Activated CD8-positive, alpha-beta memory T cell treated with anti-CD3 and anti-CD28 coated beads, Interleukin-2, amount 50 U/mL, for 24 hours (primary cell): ENCODE data around the gene SMARCAD1.
A peak's percentile ranks its signal among the peaks of the same experiment; 100 is the strongest.
"Not testable (repeated sequence)": the region's sequence is repeated elsewhere in the genome, so short reads cannot be mapped to it uniquely, and the experiment has no call there.

ENCODE experiments used
- DNase-seq: peaks from one replicate; pipeline ENCODE4 v3.0.0-alpha.2; 2020; ENCODE audit errors: extremely low read depth

SMARCAD1 gene

DNA sequence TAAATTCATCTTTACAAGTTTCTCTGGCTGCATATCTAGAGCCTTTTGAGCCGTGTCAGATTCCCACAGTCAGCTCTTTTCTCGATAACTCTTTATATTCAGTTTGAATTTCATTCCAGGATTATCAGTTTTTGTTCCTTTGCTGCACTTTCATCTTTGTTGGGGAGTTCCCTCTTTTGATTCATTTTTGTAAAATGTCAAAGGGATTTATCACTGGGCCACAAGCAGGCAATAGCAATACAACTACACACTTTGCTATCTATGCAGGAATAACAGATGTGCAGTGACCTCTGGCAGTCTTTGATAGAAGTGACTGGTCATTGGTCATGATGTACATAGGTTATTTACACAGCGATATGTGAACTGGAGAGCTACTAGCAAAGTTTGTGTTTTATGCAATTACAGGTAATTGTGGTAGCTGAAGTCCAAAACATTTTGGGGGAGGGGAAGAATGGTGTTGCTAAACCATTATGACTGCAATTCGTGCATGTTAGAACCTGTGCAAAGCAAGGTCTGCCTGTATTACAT lies 91.1 kb downstream of the SMARCAD1 start:
- no peak for DNase-seq

DNA sequence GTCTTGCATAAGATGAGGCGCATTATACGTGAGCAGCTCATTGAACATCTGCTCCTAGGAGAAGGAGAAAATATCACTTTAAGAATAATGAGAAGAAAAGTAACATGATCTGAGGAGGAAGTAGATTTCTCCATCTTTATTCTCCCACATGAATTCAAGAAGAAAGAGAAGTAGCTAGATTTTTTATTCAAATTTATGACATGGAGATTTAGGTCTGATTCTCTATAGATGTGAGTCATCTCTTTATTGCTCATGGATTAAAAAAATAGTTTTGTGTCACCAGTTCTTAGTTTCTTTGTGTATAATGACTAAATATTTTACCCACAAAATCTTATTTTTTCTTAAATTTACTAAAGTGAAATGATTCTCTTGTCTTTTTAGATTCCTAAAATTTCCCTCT lies 94.5 kb downstream of the SMARCAD1 start:
- no peak for DNase-seq

DNA sequence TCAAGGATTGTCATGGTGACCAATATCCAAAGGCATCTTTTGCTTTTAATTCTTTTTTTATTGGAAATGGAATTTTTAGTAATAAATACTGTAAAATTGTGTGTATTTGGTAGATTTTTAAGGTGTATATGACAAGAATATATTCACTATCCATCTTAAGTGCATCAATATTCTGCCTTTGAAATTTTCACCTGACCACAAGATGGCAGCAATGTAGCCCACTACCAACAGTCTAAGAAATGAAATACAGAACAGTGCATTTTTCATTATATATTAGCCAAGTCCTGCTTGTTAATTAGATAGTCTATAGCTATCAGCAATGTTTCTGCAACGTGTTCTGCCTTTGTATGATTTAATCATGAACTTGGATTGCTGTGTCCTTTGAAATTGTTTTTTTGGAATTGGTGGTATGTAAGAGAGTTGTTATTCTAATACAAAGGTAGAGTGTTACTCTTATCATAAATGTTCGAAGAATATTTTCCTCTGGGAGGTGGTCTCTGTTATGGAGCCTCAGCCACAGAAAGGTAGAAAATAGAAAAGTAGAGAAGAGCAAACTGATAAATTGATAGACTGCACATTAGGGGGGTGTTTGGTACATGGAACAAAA lies 96.8 kb downstream of the SMARCAD1 start:
- DNase-seq: no peak

DNA sequence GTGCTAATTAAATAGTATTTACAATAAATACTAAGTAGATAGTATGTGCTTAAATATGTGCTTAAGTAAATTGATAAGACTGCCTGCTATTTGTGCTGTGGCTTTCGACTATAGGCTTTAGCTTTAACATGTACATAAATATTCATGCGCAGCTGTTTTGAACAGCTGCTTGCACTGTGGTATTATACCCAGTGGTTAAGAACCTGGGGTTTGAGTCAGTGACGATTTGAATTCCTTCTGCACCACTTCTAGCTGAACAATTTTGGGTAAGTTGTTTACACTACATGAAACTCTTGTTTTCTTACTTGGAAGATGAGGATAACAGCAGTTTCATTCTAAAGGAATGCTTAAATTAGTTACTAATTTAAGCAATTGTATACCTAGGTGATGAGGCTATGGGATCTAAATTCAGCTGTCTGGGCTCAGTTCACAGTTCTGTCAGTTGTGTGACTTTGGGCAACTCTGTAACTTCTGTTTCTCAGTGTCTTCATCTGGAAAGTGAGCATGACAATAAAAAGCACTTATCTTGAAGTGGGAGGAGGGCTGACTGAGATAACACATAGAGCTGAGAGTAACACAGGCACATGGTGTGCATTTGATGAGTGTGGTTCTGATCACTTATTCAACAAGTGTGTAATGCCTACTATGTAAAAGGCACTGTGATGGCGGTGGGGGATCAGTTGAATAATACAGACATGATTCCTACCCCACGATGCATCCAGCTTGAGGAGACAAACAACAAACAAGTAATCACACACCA lies 98.0 kb downstream of the SMARCAD1 start:
- DNase-seq: no peak

DNA sequence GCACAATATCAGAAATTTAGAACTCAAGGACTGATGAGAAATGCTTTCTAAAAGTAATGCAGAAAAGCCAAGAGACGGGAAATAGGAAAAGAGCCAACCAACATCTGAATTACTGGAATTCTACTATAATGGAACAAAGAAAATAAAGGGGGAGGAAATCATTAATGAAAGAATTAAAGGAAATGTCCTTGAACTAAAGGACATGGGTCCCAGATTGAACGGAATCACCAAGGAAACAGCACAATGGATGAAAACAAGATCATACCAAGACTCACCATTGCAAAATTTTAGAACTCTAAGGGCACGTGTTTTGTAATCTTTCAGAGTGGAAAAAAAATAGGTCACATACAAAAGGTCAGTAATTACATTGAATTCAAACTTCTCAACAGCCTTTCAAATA lies 99.0 kb downstream of the SMARCAD1 start:
- DNase-seq: no peak

DNA sequence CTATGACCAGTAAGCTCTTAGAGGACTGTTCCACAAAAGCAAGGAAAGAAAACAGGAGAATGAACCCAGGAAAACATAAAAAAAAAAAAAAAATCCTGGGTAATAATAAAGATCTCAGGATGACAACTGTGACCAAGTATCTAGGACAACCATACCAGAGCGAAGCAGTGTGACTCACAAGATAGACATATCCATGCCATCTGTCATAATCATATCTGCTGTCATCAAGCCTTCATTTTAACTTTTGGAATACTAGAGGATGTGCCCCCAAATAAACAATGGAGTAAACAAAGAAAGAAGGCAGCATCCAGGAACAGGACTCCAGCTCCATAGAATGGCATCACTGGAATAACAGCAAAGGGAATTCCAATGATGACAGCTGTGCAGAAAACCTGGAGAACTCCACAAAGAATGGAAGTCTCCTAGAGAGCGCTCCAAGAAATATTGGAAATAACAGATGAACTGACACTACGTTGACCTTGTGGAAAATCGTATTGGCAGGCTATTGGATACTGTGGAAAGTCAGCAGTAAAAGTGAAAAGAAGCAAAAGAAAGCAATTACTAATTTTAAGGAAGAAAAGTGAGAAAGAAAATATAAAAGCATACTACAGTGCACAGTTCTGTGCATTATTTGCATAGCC lies 99.7 kb downstream of the SMARCAD1 start:
- DNase-seq: no peak

DNA sequence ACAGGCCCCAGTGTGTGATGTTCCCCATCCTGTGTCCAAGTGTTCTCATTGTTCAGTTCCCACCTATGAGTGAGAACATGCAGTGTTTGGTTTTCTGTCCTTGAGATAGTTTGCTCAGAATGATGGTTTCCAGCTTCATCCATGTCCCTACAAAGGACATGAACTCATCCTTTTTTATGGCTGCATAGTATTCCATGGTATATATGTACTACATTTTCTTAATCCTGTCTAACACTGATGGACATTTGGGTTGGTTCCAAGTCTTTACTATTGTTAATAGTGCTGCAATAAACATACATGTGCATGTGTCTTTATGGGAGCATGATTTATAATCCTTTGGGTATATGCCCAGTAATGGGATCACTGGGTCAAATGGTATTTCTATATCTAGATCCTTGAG lies 112.3 kb downstream of the SMARCAD1 start:
- not testable (repeated sequence) for DNase-seq

DNA sequence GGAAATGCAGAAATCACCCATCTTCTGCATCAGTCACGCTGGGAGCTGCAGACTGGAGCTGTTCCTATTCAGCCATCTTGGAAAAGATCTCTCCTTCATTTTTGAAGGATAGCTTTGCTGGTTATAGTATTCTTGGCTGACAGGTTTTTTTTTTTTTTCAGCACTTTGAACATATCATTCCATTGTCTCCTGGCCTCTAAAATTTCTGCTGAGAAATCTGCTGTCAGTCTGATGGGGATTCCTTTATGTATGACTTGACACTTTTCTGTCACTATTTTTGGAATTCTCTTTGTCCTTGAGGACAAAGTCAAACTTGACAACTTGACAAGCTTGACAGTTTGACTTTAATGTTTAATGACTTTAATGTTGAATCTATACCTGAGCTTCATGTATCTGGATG lies 118.2 kb downstream of the SMARCAD1 start:
- no peak for DNase-seq

DNA sequence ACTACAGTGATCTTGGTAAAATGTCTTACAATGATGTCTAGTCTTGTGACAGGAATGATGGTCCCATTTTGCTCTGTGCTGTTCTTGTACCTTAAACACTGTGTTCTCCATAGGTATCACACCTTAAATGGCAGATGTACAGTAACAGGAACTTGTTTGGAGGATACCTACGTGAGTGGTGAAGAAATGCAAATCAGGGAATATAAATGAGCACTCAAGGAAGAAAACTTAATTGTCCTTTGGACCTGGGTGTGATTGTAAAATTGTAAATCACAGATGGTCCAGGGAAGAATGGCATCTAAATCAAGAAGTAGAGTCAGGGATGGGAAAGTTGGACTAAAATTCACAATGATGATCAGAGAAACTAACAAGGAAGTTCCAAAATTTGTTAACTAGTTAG lies 122.3 kb downstream of the SMARCAD1 start:
- DNase-seq: no peak

DNA sequence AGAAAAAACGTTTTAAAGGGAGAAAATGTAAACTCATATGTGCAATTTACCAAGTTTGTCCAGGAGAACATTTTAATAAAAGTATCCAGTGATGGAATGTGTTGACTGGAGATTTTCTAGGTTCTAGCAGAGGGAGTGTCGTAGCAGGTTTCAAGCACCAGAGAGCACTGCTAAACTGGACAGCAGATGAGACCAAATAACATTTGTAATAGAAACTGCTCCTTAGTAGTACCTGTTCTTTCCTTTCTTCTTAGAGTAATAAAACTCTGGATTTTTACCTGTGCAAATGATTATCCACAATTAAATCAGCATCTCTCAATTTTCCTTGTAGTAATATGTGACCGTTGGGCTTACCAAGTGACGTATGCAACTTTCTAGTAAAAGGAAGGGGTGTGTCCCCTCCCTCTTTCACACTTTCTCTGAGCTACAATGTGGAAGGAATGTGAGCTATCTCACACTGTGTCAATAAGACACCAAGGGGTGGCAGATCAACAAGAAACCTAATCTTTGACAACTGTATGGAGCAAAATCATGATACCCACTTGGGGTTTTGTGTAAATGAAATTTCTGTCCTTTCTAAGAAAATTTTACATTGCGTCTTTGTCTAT lies 125.4 kb downstream of the SMARCAD1 start:
- no peak for DNase-seq

DNA sequence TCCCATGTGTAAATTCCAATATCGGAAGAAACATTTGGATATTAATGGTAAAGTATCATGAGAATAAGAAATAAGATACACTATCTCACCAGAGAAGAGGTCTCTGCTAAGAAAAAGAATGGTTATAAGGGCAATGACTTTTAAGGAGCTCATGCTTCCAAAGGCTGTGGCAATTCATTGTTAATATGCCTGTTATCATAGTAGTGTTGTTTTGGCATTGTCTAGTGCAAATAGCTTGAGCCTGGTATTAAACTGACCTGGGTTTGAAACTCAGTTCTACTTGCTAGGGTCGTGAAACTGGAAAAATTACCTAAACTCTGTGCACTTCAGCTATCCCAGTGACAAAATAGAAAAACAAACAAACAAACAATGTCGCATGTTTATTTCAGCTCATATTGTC lies 126.2 kb downstream of the SMARCAD1 start:
- no peak for DNase-seq

DNA sequence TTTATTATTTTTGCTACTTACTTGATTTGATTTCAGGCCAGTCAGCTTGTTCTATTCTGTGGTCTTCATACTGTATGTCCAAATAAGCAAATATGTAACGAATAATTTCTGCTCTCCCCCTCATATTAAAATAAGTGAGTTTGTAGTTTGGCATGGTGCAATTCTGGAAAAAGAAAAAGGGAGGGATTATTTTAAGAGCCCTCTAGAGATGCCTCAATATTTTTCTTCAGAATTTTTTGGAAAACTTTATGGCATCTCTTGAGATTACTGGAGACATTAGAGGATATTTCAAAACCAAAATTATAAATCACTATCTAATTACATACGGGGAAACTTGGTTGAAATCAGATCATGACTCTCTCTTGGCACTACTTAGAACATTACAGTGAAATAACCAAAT lies 126.8 kb downstream of the SMARCAD1 start:
- DNase-seq: no peak

DNA sequence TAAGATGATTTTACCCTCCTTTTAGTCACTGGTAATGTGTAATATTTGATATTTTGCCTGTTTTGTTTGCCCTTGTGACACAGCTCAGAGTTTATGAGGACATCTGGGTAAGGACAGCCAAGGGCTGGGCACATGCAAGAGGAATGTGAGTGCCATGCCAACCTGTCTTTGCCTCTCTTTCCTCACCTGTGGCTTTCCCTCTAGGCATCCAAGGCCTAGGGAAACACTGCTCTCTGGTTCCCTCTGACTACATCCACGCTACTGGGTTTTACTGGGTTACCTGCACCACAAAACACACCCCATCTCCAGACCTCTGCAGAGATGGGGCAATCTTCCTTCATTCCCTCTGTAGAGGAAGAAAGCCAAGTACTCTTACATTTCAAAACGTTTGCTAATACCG lies 127.3 kb downstream of the SMARCAD1 start:
- DNase-seq: no peak

DNA sequence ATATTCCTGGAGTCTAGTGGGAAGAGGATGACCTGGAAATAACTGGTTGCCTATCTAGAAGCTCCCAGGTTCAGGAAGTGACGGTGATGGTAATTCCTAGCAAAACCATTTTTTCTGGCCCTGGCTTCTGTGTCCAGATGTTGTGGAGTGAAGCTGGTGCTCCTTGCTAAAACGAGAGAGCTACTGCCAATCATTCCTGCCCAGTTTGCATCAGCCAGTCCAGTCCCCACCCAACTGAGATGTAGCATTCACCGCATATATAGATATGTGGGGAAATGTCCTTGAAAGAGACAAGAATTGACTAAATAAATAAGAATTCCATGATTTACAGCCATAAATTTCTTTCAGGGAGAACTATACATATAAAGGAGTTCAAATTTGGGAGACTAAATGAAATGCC lies 128.6 kb downstream of the SMARCAD1 start:
- no peak for DNase-seq

DNA sequence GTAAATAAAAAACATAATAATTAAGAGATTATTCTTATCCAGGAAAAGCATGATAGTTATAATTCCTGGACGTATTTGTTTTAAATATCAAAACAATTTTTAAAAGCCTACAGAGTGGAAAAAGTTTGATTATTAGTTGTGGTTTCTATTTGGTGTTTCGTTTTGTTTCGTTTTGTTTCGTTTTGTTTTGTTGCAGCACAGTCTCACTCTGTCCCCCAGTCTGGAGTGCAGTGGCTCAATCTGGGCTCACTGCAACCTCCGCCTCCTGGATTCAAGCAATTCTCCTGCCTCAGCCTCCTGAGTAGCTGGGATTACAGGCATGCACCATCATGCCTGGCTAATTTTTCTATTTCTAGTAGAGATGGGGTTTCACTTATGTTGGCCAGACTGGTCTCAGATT lies 129.1 kb downstream of the SMARCAD1 start:
- not testable (repeated sequence) for DNase-seq

DNA sequence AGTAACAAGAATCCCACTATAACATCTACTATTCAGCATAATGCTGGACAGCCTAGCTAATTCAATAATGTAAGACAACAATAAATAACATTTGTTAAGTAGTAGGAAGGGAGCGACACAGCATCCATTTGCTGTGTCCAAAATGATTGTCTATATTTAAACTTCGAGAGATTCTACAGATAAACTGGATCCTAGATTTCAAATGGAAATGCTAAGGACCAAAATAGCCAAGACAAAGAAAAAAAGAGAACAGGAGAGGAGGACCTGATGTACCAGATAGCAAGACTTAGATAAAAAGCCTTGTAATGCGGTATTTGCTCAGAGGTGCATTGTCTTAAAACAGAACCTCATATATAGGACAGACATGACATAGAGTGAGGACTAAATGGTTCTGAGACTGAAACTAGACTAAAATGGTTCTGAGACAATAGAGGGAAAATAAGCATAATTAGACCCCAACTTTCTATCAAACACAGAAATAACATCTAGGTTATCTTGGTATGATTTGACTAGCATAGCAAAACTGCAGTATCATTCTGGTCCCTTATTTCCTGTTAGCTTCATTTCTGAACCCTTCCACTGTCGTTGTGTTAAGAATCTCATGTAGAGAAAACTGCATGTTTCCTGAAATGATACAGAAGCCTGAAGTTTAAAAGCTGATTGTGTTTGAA lies 131.2 kb downstream of the SMARCAD1 start:
- no peak for DNase-seq

DNA sequence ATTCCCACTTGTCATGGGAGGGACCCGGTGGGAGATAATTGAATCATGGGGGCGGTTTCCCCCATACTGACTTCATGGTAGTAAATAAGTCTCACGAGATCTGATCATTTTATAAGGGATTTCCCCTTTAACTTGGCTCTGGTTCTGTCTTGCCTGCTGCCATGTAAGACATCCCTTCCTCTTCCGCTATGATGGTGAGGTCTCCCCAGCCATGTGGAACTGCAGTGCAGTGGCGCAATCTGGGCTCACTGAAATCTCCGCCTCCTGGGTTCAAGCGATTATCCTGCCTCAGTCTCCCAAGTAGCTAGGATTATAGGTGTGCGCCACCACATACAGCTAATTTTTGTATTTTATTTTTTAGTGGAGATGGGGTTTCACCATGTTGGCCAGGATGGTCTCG lies 132.1 kb downstream of the SMARCAD1 start:
- DNase-seq: peak; percentile 1
